ENCODE measurements around the gene ZNF552.
"Not testable (repeated sequence)": the region's sequence is repeated elsewhere in the genome, so short reads cannot be mapped to it uniquely, and the experiment has no call there.

ZNF552 gene

GRCh38 chr19:57817976-57818375 is 3.3 kb upstream of the ZNF552 start:
- DNase-seq, result no peak

GRCh38 chr19:57816652-57817051 is 1.9 kb upstream of the ZNF552 start:
- no peak for DNase-seq

DNA sequence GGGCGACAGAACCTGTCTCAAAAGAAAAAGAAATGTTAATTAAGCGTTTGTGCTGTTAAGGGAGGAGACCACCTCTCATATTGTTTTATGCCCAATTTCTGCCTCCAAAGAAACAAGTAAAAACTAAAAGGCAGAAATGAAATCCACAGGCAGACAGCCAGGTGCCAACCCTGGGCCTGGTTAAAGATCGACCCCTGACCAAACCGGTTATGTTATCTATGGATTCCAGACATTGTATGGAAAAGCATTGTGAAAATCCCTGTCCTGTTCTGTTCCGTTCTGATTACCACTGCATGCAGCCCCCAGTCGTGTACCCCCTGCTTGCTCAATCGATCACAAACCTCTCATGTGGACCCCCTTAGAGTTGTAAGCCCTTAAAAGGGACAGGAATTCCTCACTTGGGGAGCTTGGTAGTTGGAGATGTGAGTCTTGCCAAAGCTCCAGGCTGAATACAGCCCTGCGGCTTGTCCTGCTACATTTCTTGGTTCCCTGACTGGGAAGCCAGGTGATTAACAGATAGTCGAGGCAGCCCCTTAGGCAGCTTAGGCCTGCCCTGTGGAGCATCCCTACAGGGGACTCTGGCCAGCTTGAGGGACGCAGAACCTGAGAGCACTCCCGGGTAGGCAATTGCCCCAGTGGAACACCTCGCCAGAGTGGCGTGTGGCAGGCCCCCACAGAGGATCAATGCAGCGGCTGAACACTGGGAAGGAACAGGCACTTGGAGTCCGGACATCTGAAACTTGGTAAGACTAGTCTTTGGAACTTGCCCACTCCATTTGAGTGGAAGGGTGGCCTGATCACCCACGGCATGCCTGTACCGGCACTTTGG is 748 bp upstream of the ZNF552 start:
- no peak for DNase-seq

- DNase-seq, result no peak
Measured at GRCh38 chr19:57813919-57814504, 701 bp downstream of the ZNF552 start.

GRCh38 chr19:57812975-57813820 is 1.5 kb downstream of the ZNF552 start:
- DNase-seq, result not testable (repeated sequence)

- DNase-seq, result no peak
Measured at GRCh38 chr19:57812226-57812625, 2.5 kb downstream of the ZNF552 start.

DNA sequence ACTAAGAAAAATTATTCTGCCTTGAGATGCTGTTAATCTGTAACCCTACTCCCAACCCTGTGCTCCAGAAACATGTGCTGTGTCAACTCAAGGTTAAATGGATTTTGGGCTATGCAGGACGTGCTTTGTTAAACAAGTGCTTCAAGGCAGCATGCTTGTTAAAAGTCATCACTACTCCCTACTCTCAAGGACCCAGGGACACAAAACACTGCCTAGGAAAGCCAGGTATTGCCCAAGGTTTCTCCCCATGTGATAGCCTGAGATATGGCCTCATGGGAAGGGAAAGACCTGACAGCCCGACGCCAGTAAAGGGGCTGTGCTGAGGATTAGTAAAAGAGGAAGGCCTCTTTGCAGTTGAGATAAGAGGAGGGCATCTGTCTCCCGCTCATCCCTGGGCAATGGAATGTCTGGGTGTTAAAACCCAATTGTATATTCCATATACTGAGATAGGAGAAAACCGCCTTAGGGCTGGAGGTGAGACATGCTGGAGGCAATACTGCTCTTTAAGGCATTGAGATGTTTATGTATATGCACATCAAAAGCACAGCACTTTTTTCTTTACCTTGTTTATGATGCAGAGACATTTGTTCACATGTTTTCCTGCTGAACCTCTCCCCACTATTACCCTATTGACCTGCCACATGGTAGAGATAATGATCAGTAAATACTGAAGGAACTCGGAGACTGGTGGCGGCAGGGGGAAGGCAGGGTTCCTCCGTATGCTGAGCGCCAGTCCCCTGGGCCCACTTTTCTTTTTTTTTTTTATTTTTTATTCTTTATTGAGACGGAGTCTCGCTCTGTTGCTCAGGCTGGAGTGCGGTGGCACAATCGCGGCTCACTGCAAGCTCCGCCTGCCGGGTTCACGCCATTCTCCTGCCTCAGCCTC is 4.1 kb downstream of the ZNF552 start:
- not testable (repeated sequence) for DNase-seq

DNA sequence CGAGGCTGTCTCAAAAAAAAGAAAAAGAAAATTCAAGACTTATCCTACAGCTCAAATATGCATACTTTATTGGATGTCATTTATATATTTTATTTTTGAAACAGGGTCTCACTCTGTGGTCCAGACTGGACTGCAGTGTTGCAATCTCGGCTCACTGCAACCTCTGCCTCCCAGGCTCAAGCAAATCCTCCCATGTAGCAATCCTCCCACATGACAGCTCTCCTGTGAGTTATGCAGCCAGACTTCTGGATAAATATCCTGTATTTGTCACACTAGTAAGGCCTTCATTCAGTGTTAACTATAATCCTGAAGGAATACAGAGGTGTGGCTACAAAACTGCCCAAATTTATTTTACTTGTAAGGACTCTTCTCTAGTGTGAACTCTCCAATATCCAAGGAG is 7.2 kb downstream of the ZNF552 start:
- DNase-seq, result no peak

DNA sequence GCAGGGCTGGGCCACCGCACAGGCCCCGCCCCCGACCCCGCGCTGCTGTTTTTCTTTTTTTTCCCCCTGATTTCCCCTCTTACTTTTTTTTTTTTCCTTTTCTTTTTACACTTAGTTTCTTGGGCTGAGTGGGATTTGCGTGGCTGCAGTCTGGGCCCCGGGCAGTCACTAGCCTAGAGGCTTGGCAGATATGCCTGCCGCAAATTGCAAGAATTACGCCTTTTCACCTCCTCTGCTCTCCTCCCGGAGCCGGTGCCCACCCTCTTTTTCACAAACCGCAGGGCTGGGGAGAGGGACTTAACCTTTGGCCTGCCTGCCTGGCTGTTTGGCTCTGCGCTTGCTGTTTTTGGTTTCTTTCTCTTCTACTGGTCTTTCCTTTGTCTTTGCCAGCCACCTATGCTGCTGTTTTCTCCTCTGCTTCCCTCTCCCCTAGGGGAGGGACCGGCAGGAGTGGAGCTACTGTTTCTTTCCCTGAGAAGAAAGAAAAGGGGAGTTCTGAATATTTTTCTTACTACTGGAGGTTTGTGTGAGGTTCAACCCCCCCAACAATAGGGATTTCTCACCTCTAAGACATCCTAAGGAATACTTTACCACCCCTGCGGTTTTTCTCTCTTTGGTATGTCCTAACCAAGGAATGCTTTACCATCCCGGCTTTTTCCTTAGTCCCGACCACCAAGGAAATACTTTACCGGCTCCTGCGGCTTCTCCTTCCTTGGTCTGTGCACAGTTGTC is 11.0 kb downstream of the ZNF552 start:
- peak in 1 of 2 donors; percentile 14 for DNase-seq

- no peak for DNase-seq
Measured at GRCh38 chr19:57803265-57803593, 11.5 kb downstream of the ZNF552 start.

- no peak for DNase-seq
Measured at GRCh38 chr19:57802269-57802668, 12.4 kb downstream of the ZNF552 start.

- DNase-seq, result no peak
Measured at GRCh38 chr19:57800696-57801095, 14.0 kb downstream of the ZNF552 start.

- DNase-seq, result not testable (repeated sequence)
Measured at GRCh38 chr19:57796580-57796979, 18.1 kb downstream of the ZNF552 start.

GRCh38 chr19:57789288-57789687 is 25.4 kb downstream of the ZNF552 start:
- DNase-seq, result no peak

DNA sequence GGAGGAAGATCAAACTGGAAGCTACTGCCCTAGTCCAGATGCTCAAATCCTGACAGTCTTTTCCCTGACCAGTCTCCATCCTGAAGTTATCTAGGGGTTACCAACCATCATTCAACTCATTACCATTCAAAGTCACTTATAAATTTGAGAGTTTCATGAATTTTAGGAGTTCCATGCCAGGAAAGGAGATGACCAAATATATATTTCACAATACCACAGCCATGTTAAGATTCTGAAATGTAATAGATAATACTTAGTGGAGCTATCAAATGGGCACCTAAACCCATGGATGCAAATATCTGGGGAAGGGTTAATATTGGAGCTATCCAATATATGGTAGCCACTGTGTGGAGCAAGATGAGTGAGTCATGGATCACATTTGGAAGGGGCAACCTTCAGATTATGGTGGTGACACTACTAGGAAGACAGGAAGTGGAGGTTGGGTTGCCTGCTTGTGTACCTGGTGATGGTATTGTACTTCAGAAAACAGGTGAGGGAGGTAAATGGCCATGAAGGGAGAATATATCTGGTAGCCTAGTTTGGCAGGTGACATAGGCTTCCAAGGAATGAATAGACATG is 26.5 kb downstream of the ZNF552 start:
- no peak for DNase-seq

- DNase-seq, result no peak
Measured at GRCh38 chr19:57786906-57787305, 27.8 kb downstream of the ZNF552 start.

DNA sequence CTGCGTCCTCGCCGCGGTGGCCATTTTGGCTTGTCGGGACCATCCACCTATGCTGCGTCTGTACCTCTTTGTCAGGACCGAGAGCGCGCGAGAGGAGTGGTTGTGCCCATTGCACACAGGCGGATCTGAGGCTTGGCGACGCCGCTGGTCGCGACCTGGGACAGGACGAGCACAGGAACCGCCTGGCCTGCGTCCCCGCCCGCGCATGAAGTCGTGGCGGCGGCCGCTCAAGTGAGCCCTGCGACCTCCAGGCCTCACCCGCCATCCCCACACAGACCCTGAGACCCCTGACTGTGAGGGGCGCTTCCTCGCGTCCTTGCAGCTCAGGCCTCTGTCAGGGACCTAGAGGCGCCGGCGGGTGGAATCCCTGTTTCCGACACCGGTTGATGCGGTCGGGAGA is 28.4 kb downstream of the ZNF552 start:
- no peak for DNase-seq

DNA sequence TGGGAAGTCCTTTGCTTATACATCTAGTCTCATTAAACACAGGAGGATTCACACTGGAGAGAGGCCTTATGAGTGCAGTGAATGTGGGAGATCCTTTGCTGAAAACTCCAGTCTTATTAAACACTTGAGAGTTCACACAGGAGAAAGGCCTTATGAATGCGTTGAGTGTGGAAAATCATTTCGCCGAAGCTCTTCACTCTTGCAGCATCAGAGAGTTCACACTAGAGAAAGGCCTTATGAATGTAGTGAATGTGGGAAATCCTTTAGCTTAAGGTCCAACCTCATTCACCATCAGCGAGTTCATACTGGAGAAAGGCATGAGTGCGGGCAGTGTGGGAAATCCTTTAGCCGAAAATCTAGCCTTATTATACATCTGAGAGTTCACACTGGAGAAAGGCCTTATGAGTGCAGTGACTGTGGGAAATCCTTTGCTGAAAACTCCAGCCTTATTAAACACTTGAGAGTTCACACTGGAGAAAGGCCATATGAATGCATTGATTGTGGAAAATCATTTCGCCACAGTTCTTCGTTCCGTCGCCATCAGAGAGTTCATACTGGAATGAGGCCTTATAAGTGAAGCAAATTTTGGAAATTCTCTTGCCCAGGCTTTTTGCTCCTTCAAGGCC is 35.4 kb downstream of the ZNF552 start:
- DNase-seq, result no peak

GRCh38 chr19:57778336-57778735 is 36.4 kb downstream of the ZNF552 start:
- no peak for DNase-seq

DNA sequence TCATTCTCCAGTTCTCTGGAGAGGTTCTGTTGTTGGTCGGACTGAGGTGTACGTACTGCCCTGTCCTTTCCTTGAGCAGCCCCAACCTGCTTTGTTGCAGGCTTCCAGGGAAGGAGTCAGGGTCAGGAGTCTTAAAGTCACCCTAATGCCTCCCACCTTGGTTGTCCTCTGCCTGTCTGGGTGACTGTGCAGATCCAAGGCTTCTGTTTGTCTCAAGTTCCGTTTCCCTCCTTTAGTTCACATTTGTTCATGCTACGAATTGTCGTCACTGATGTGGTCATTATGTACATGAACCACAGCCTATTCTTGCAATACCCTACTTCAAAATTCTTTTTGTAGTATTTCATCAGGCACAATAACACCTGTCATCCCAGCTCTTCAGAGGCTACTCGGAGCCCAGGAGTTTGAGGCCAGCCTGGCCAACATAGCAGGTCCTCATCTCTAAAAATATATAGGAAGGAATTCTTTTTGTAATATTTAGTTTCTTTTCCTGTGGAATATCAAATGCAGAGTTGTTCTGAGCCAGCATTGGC is 37.9 kb downstream of the ZNF552 start:
- DNase-seq, result no peak

DNA sequence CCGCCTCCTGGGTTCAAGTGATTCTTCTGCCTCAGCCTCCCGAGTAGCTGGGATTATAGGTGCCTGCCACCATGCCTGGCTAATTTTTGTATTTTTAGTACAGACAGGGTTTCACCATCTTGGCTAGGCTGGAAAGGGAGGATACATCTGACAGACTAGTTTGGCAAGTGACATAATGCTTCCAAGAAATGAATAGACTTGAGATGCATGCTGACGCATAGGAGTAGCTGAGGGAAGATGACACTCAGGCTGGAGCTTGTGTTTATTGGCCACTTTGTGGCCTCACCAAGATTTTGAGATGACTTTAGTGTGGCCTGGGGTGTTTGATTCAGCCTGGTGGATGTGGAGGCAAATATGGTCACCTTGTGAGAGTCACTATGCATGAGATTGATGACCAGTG is 41.2 kb downstream of the ZNF552 start:
- DNase-seq, result no peak
